KMS-11 (cell line): Measurements from ENCODE around the gene ZNF516.

ENCODE experiments used
- H2AFZ ChIP-seq: fragments of 200-600 bp; sonication (generic); 2 replicates; pipeline ENCODE4 v1.6.1; 2016; ENCODE audit warnings: antibody characterized with exemption, mixed run types, low read depth
- H3K27ac ChIP-seq: fragments of 200-600 bp; sonication (generic); 2 replicates; pipeline ENCODE4 v1.6.1; 2016; ENCODE audit warnings: mild to moderate bottlenecking, mixed run types
- H3K27me3 ChIP-seq: fragments of 200-600 bp; sonication (generic); 2 replicates; pipeline ENCODE4 v1.6.1; 2017; ENCODE audit warnings: mild to moderate bottlenecking, low read depth, mixed run types, moderate library complexity; ENCODE audit not compliant: insufficient read depth
- H3K36me3 ChIP-seq: fragments of 200-600 bp; sonication (generic); 2 replicates; pipeline ENCODE4 v1.6.1; 2017; ENCODE audit warnings: mild to moderate bottlenecking, mixed run types; ENCODE audit not compliant: insufficient read depth
- H3K4me1 ChIP-seq: fragments of 200-600 bp; sonication (generic); 2 replicates; pipeline ENCODE4 v1.6.1; 2016; ENCODE audit warnings: mild to moderate bottlenecking, low read depth, mixed run types; ENCODE audit not compliant: poor library complexity, severe bottlenecking
- H3K4me2 ChIP-seq: fragments of 200-600 bp; sonication (generic); 2 replicates; pipeline ENCODE4 v1.7.0; 2016; ENCODE audit warnings: mild to moderate bottlenecking, mixed run types
- H3K4me3 ChIP-seq: fragments of 200-600 bp; sonication (generic); IDR thresholded peaks from 2 replicates; pipeline ENCODE4 v1.6.1; 2017; ENCODE audit warnings: low read depth, low read length, mixed read lengths; ENCODE audit not compliant: insufficient read depth
- H3K79me2 ChIP-seq: fragments of 200-600 bp; sonication (generic); 2 replicates; pipeline ENCODE4 v1.6.1; 2016; ENCODE audit warnings: low read depth, mixed run types; ENCODE audit not compliant: insufficient read depth
- H3K9ac ChIP-seq: fragments of 200-600 bp; sonication (generic); 2 replicates; pipeline ENCODE4 v1.6.1; 2016; ENCODE audit warnings: mild to moderate bottlenecking, mixed run types
- H4K20me1 ChIP-seq: fragments of 200-600 bp; sonication (generic); 2 replicates; pipeline ENCODE4 v1.6.1; 2016; ENCODE audit warnings: mild to moderate bottlenecking, mixed run types; ENCODE audit not compliant: insufficient read depth
- TF ChIP-seq, protein P1 (sequence below): fragments of 200-600 bp; sonication (generic); conservative IDR thresholded peaks from 2 replicates; pipeline ENCODE4 v1.6.1; 2017; ENCODE audit warnings: low read depth, mild to moderate bottlenecking, antibody characterized with exemption, low read length, moderate library complexity, mixed read lengths

The ZNF516 gene

DNA sequence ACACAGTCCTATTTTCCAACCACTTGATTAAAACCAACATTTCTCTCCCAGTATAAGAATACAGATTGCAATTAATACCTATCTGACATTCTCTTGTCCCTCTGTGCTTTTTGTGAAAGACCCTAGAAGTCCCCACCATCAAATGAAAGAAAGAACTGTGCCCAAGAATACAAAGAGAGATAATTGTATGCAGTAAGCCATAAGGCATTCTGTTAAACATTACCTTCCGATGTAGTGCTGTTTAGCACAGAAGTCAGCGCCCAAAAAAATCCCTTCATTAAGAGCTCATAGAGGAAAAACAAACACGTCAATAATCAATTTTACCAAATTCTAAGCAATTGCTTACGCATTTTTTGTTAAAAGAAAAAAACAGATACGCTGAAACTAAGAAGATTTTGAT, 41.1 kb downstream of the ZNF516 start:
- TF ChIP-seq, protein P1, sequence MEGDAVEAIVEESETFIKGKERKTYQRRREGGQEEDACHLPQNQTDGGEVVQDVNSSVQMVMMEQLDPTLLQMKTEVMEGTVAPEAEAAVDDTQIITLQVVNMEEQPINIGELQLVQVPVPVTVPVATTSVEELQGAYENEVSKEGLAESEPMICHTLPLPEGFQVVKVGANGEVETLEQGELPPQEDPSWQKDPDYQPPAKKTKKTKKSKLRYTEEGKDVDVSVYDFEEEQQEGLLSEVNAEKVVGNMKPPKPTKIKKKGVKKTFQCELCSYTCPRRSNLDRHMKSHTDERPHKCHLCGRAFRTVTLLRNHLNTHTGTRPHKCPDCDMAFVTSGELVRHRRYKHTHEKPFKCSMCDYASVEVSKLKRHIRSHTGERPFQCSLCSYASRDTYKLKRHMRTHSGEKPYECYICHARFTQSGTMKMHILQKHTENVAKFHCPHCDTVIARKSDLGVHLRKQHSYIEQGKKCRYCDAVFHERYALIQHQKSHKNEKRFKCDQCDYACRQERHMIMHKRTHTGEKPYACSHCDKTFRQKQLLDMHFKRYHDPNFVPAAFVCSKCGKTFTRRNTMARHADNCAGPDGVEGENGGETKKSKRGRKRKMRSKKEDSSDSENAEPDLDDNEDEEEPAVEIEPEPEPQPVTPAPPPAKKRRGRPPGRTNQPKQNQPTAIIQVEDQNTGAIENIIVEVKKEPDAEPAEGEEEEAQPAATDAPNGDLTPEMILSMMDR = no peak
- no peak overlapping the region for H3K4me2 ChIP-seq
- no peaks in the 10 kb centered on the region for H3K4me1 ChIP-seq
- H3K4me3 ChIP-seq = no peak overlapping the region
- H3K27me3 ChIP-seq = no peaks in the 10 kb centered on the region
- H3K36me3 ChIP-seq = no peaks in the 10 kb centered on the region
- no peak overlapping the region for H3K27ac ChIP-seq
- H4K20me1 ChIP-seq = peaks cover 6% of the 10 kb centered on the region; the same call in 1 of the 2 replicates
- H2AFZ ChIP-seq = no peak overlapping the region
- H3K79me2 ChIP-seq = peaks cover 79% of the 10 kb centered on the region
- H3K9ac ChIP-seq = no peak overlapping the region

DNA sequence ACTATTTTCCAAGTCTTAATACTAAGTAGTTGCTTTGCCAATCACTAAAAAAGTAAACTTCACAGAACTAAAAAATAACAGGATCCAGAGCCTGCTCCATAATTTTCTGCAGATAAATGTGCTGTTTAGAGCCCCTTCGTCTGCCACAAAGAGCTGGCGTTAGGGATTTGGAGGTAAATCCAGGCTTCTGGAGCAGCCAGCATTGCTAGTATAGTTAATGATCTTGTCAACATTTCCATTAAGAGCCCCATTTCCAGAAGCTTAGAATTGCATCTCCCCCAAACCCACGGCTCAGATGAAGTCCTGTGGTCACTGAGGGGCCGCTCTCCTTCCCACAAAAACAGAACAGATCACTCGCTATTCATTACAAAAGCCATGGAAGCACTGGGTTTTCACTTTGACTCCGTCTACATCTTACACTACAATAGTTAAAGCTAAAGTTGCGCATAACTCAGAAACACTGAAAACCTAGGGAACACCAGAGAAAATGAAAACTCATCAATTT, 41.9 kb downstream of the ZNF516 start:
- Histone ChIP-seq H3K27ac (no peak overlapping the region), H3K4me2 (no peak overlapping the region), H3K4me1 (no peaks in the 10 kb centered on the region), H2AFZ (no peak overlapping the region), H3K36me3 (no peaks in the 10 kb centered on the region), H3K4me3 (no peak overlapping the region), H3K27me3 (no peaks in the 10 kb centered on the region), H3K9ac (no peak overlapping the region), H4K20me1 (peaks cover 6% of the 10 kb centered on the region; the same call in 1 of the 2 replicates), H3K79me2 (peaks cover 87% of the 10 kb centered on the region)
- TF ChIP-seq, protein P1 = no peak

DNA sequence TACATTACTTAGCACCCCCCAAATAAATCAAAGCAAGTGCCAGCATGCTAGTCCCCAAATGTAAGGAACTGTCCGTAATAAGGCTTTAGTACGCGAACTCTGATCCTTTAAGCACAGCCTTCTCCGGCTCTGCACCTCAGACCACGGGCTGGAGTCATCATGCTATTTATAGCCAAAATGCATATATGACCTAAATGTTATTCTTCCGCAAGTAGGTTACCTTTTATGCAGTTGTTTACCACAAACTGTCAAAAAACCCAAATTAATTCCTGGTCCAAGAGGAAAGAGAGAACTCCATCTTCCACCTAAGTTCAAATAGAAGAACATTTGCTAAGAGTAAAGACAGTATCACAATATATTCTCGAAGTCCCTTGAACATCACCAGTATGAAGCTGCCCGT, 42.7 kb downstream of the ZNF516 start:
- no peaks in the 10 kb centered on the region for H3K36me3 ChIP-seq
- no peak overlapping the region for H2AFZ ChIP-seq
- no peak overlapping the region for H3K4me3 ChIP-seq
- H3K4me1 ChIP-seq = no peaks in the 10 kb centered on the region
- peaks cover 6% of the 10 kb centered on the region; the same call in 1 of the 2 replicates for H4K20me1 ChIP-seq
- H3K4me2 ChIP-seq = no peak overlapping the region
- no peaks in the 10 kb centered on the region for H3K27me3 ChIP-seq
- H3K79me2 ChIP-seq = peaks cover 85% of the 10 kb centered on the region
- no peak overlapping the region for H3K27ac ChIP-seq
- H3K9ac ChIP-seq = no peak overlapping the region
- TF ChIP-seq, protein P1 = no peak

DNA sequence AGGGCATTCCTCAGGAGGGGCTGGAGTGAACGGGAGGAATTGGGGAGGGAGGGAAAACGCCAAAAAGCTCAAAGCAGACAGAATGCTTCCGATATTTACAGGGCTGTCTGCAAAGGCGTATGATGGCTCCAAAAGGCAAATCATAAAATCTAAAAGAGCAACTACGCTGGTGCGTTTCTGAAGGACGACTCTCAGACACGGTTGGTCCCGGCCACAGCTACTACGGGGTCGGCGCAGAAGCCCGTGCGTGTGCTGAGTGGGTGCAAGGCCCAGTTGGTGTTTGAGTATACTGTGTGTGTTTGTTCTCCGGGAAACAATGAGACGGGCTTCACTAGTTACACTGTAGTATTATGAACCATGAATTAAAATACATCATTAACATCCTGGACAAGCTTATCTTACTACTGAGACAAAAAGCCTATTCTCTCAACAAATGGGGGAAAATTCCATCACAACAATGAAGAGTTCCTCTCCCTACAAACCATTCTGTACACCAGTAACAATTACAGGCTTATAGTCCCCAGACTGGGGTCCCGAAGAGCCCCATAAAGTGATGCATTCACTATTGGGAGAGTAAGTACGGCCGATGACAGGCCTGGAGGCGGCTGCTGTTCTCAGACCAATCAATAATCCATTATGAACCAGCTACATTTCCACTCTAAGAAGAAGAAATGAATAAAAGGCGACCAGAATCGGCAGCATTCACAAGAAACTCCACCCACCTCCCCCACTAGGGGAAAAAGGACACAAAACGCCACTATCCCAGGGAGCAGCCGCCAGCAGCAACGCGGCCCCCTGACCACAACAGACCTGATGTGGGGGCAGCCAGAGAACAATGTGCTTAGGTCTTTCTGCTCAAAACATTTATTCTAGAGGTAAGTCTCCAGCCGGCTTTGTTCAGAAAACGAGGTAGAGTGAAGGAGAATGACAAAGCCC, 43.4 kb downstream of the ZNF516 start:
- H3K27me3 ChIP-seq = no peaks in the 10 kb centered on the region
- H3K4me1 ChIP-seq = no peaks in the 10 kb centered on the region
- H3K9ac ChIP-seq = no peak overlapping the region
- H3K79me2 ChIP-seq = peaks cover 90% of the 10 kb centered on the region
- H3K36me3 ChIP-seq = no peaks in the 10 kb centered on the region
- H3K4me2 ChIP-seq = no peak overlapping the region
- no peak overlapping the region for H3K27ac ChIP-seq
- H4K20me1 ChIP-seq = peaks cover 6% of the 10 kb centered on the region; the same call in 1 of the 2 replicates
- H3K4me3 ChIP-seq = no peak overlapping the region
- H2AFZ ChIP-seq = no peak overlapping the region
- TF ChIP-seq, protein P1 = no peak
